ENCODE measurements around the gene ATF7.
A peak's percentile ranks its signal among the peaks of the same experiment; 100 is the strongest.

The ATF7 gene

DNA sequence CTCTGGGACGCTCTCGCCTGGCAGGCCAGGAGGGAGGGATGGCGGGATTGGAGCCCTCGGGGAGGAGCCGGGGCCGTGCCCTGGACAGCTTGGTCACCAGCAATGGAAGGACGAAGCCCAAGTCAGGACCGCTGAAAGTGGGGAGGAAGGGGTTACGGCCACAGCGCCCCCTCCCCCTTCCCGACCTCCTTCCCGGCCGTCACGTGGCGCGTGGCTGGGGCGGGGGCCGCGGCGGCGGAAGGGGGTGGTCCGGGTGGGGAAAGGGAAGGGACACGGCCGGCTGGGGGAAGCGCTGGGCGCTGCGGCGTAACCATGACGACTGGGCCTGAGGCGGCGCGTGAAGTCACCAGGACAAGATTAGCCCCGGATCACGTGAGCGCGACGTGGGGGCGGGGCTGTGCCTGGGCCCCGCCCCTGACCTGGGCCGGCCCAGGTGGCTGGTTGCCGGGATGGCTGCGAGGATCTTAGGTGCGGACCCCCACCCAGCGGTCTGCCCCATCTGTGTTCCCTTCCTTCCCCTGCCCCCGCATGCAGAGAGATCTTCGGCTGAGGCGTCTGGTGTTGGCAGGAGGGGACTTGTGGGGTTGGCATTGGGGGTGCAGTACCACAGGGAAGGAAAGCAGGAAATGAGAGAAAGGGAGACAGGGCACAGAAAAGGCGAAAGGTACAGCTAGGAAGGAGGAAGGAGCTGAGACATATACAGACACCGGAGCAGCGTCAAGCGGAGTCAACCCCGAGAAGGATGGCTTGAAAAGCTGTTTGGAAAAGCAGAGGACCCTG lies 133.2 kb downstream of the ATF7 start:
- Histone ChIP-seq H3K4me1 (ENCODE audit: control insufficient read depth in 5 of 5, insufficient read depth in 5 of 5, low read length in 5 of 5) (peaks cover 4 to 30% (median 22%) of the 10 kb centered on the region in 5 donors), H3K4me3 (ENCODE audit: low read depth in 1 of 5, low read length in 5 of 5) (peak overlapping the region; percentile 44 to 74 (median 64)), H3K27me3 (ENCODE audit: control insufficient read depth in 5 of 5, insufficient read depth in 4 of 5, low read length in 5 of 5) (no peaks in the 10 kb centered on the region), H3K9me3 (ENCODE audit: control insufficient read depth in 5 of 5, low read length in 5 of 5) (no peaks in the 10 kb centered on the region), H3K9ac (ENCODE audit: low read length in 5 of 5) (peak overlapping the region in 2 of 5 donors; percentile 59 to 68), H3K27ac (ENCODE audit: low read depth, low read length) (peak overlapping the region; percentile 52), H3K36me3 (ENCODE audit: control insufficient read depth in 5 of 5, insufficient read depth in 5 of 5, low read length in 5 of 5) (peaks cover 0 to 1% (median 0%) of the 10 kb centered on the region in 5 donors)

DNA sequence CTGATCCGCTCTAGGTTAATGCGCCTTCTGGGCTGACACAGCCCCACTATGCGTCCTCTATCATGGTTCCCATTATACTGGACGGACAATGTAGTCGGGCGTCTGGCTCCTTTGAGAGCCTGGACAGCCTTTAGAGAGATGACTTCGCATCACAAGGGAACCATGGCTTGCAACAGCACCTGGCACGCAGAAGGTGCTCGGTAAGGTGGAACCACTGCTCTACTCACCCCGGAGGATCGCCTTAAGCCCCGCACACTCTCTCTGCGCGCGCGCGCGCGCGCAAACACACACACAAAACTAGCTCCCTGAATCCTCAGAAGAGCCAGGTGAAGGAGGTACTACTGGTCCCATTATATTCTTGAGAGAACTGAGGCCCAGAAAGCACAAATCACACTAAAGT lies 134.0 kb downstream of the ATF7 start:
- Histone ChIP-seq H3K27me3 (ENCODE audit: control insufficient read depth in 5 of 5, insufficient read depth in 4 of 5, low read length in 5 of 5) (no peaks in the 10 kb centered on the region), H3K9ac (ENCODE audit: low read length in 5 of 5) (peak overlapping the region in 3 of 5 donors; percentile 10 to 59 (median 31)), H3K9me3 (ENCODE audit: control insufficient read depth in 5 of 5, low read length in 5 of 5) (no peaks in the 10 kb centered on the region), H3K36me3 (ENCODE audit: control insufficient read depth in 5 of 5, insufficient read depth in 5 of 5, low read length in 5 of 5) (peaks cover 0 to 8% (median 6%) of the 10 kb centered on the region in 5 donors), H3K4me1 (ENCODE audit: control insufficient read depth in 5 of 5, insufficient read depth in 5 of 5, low read length in 5 of 5) (peaks cover 4 to 30% (median 22%) of the 10 kb centered on the region in 5 donors), H3K27ac (ENCODE audit: low read depth, low read length) (no peak overlapping the region), H3K4me3 (ENCODE audit: low read depth in 1 of 5, low read length in 5 of 5) (peak overlapping the region; percentile 34 to 66 (median 55))

DNA sequence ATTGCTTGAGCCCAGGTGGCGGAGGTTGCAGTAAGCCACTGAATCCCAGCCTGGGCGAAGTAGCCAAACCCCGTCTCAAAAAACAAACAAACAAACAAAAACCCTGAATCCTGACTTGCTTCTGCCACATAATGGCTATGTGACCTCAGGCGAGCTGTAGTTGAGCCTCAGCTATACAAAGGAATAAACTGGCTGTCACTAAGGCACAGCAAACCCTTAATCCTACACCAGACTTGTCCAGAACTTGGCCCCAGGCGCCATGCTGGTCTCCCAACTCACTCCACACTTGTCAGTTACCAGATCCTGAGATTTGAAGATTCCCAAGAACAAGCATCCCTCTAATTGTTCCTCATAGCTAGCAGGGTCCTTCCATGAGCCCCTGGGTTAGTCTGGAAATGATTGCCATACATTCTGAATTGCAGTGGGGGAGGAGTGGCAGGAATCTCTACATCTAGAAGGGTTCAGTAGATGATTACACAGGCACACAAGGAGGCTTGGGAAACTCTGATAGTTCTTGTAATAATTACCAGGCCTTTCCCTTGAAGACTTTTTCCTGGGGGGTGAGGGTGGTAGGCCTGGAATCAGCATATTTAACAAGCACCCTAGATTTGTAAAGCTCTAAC lies 136.8 kb downstream of the ATF7 start:
- Histone ChIP-seq H3K36me3 (ENCODE audit: control insufficient read depth in 5 of 5, insufficient read depth in 5 of 5, low read length in 5 of 5) (peaks cover 0 to 36% (median 29%) of the 10 kb centered on the region in 5 donors), H3K9ac (ENCODE audit: low read length in 5 of 5) (no peak overlapping the region), H3K27me3 (ENCODE audit: control insufficient read depth in 5 of 5, insufficient read depth in 4 of 5, low read length in 5 of 5) (no peaks in the 10 kb centered on the region), H3K27ac (ENCODE audit: low read depth, low read length) (no peak overlapping the region), H3K9me3 (ENCODE audit: control insufficient read depth in 5 of 5, low read length in 5 of 5) (no peaks in the 10 kb centered on the region), H3K4me1 (ENCODE audit: control insufficient read depth in 5 of 5, insufficient read depth in 5 of 5, low read length in 5 of 5) (peaks cover 4 to 19% (median 16%) of the 10 kb centered on the region in 5 donors), H3K4me3 (ENCODE audit: low read depth in 1 of 5, low read length in 5 of 5) (no peak overlapping the region)

DNA sequence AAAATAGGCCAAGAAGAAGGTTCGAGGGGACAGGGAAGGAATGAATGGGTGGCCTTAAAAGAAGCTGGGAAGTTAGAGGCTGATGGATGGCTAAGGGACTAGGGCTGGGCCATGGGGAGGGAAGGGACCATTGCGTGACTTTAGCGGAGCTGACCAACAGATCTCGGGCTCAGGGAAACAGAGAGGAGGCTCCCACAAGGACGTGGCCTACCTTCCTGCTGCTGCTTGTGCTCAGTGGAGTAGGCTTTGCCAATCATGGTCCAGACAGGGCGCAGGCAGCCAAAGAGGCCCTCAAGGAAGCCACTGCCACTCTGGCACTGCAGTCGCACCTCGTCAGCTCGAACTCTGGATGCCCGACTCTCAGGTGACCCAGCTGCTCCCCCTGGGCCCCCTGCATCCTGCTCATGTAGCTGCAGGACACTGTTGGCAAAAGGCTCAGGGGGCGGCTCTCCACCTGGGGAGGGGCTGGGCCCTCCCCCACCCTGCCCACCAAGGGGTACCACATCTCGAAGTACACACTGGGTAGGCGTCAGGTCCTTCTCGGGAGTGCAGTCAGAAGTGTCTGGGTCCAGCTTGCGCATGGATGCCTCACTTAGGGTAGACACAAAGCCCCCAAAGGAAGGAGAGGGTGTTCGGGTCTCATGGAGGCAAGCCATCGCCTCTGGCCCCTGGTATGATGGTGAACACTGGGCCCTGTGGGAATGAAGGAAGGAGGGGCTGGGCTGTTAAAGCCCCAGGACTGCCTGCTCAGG lies 139.3 kb downstream of the ATF7 start:
- Histone ChIP-seq H3K9me3 (ENCODE audit: control insufficient read depth in 5 of 5, low read length in 5 of 5) (no peaks in the 10 kb centered on the region), H3K4me1 (ENCODE audit: control insufficient read depth in 5 of 5, insufficient read depth in 5 of 5, low read length in 5 of 5) (peaks cover 0 to 1% (median under 1%) of the 10 kb centered on the region in 5 donors), H3K27ac (ENCODE audit: low read depth, low read length) (no peak overlapping the region), H3K27me3 (ENCODE audit: control insufficient read depth in 5 of 5, insufficient read depth in 4 of 5, low read length in 5 of 5) (no peaks in the 10 kb centered on the region), H3K4me3 (ENCODE audit: low read depth in 1 of 5, low read length in 5 of 5) (no peak overlapping the region), H3K36me3 (ENCODE audit: control insufficient read depth in 5 of 5, insufficient read depth in 5 of 5, low read length in 5 of 5) (peaks cover 0 to 61% (median 53%) of the 10 kb centered on the region in 5 donors), H3K9ac (ENCODE audit: low read length in 5 of 5) (no peak overlapping the region)

DNA sequence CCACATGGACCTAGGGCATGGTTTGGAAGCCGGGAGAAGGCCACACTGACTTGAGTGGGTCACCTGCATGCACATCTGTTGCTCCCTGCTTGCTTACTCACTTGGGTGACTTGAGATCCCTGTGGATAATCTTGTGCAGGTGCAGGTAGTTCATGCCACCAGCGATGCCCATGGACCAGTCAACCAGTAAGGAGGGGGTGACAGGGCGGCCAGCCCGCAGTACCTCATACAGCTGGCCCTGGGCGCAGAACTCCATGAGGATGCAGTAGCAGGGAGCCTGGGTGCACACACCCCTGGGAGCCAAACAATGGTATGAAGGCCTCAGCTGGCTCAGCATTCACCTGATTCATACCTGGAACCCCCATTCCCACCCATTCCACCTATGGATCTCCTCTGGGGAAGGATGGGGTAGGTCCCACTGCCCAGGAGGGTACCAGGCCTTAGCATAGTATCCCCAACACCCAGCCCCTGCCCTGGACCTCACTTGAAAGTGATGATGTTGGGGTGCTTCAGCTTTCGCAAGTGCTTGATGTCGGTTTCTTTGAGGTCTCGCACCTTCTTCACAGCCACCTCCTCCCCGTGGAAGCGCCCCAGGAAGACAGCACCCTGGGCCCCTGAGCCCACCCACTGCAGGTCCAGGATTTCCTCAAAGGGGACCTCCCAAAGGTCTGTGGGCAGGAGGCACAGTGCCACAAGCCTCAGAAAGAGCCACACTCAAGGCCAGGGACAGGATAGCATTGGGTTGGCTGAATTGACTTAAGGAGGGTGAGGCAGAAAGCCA lies 140.0 kb downstream of the ATF7 start:
- Histone ChIP-seq H3K27ac (ENCODE audit: low read depth, low read length) (no peak overlapping the region), H3K9me3 (ENCODE audit: control insufficient read depth in 5 of 5, low read length in 5 of 5) (no peaks in the 10 kb centered on the region), H3K36me3 (ENCODE audit: control insufficient read depth in 5 of 5, insufficient read depth in 5 of 5, low read length in 5 of 5) (peaks cover 0 to 68% (median 58%) of the 10 kb centered on the region in 5 donors), H3K27me3 (ENCODE audit: control insufficient read depth in 5 of 5, insufficient read depth in 4 of 5, low read length in 5 of 5) (no peaks in the 10 kb centered on the region), H3K4me1 (ENCODE audit: control insufficient read depth in 5 of 5, insufficient read depth in 5 of 5, low read length in 5 of 5) (no peaks in the 10 kb centered on the region), H3K4me3 (ENCODE audit: low read depth in 1 of 5, low read length in 5 of 5) (no peak overlapping the region), H3K9ac (ENCODE audit: low read length in 5 of 5) (no peak overlapping the region)

DNA sequence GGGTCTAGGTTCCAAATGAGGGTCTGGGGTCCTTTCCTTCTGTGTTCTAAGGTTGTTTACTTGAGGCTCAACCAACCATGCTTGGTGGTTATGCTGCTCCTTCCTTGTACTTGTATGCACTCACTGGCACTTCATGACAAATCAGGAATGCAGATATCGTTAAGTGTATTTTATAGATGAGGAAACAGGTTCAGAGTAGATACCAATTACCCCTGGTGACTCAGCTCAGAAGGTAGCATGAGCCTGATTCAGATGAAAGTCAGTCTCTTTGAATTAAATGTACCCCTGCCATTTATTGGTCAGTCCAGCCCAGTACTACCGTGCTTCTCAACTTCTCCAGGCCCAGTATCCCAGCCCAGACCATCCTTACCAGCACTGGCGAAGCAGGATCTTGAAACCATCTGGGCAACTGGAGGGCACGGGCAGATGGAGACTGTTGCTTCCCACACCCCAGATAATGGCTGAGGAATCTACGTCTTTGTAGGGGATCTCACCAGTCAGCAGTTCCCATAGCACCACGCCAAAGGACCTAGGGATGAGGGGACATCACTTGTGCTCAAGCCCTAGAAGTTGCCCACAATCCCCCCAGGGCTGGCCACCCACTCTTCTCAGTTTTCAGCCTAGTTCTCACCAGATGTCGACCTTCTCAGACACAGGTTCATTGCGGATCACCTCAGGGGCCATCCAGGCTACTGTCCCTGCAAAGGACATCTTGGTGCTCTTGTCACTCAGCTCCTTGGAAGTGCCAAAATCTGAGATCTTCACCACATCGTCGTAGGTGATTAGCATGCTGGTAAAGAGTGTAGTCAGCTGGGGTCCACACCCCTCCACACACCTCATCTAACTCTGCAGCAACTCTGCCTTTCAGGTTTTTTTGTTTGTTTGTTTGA lies 141.3 kb downstream of the ATF7 start:
- H3K4me3 ChIP-seq (ENCODE audit: low read depth in 1 of 5, low read length in 5 of 5): no peak overlapping the region
- H3K9me3 ChIP-seq (ENCODE audit: control insufficient read depth in 5 of 5, low read length in 5 of 5): no peaks in the 10 kb centered on the region
- no peaks in the 10 kb centered on the region for H3K27me3 ChIP-seq (ENCODE audit: control insufficient read depth in 5 of 5, insufficient read depth in 4 of 5, low read length in 5 of 5)
- no peaks in the 10 kb centered on the region for H3K4me1 ChIP-seq (ENCODE audit: control insufficient read depth in 5 of 5, insufficient read depth in 5 of 5, low read length in 5 of 5)
- H3K27ac ChIP-seq (ENCODE audit: low read depth, low read length): no peak overlapping the region
- H3K9ac ChIP-seq (ENCODE audit: low read length in 5 of 5): no peak overlapping the region
- H3K36me3 ChIP-seq (ENCODE audit: control insufficient read depth in 5 of 5, insufficient read depth in 5 of 5, low read length in 5 of 5): peaks cover 4 to 77% (median 67%) of the 10 kb centered on the region in 5 donors

DNA sequence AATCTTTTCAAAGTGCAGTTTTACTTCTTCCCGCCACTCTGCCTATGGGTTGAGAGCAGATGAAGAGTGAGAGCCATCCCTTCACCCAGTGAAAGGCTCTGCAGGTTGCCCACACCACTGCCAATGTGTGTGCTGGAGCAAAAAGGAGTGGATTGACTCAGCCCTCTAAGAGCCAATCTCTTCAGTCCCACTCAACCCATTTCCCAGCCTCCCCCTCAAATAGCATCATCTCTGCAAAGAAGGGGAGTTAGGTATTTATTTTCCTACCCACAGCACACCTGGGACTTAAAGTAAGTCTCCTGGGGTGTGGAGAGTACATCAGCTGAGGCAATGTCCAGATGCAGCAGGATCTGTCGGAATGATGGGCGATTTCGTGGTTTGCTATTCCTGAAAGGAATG lies 142.2 kb downstream of the ATF7 start:
- peaks cover 11 to 86% (median 75%) of the 10 kb centered on the region in 5 donors for H3K36me3 ChIP-seq (ENCODE audit: control insufficient read depth in 5 of 5, insufficient read depth in 5 of 5, low read length in 5 of 5)
- H3K4me3 ChIP-seq (ENCODE audit: low read depth in 1 of 5, low read length in 5 of 5): no peak overlapping the region
- H3K9me3 ChIP-seq (ENCODE audit: control insufficient read depth in 5 of 5, low read length in 5 of 5): no peaks in the 10 kb centered on the region
- no peaks in the 10 kb centered on the region for H3K27me3 ChIP-seq (ENCODE audit: control insufficient read depth in 5 of 5, insufficient read depth in 4 of 5, low read length in 5 of 5)
- H3K9ac ChIP-seq (ENCODE audit: low read length in 5 of 5): no peak overlapping the region
- H3K4me1 ChIP-seq (ENCODE audit: control insufficient read depth in 5 of 5, insufficient read depth in 5 of 5, low read length in 5 of 5): no peaks in the 10 kb centered on the region
- no peak overlapping the region for H3K27ac ChIP-seq (ENCODE audit: low read depth, low read length)

DNA sequence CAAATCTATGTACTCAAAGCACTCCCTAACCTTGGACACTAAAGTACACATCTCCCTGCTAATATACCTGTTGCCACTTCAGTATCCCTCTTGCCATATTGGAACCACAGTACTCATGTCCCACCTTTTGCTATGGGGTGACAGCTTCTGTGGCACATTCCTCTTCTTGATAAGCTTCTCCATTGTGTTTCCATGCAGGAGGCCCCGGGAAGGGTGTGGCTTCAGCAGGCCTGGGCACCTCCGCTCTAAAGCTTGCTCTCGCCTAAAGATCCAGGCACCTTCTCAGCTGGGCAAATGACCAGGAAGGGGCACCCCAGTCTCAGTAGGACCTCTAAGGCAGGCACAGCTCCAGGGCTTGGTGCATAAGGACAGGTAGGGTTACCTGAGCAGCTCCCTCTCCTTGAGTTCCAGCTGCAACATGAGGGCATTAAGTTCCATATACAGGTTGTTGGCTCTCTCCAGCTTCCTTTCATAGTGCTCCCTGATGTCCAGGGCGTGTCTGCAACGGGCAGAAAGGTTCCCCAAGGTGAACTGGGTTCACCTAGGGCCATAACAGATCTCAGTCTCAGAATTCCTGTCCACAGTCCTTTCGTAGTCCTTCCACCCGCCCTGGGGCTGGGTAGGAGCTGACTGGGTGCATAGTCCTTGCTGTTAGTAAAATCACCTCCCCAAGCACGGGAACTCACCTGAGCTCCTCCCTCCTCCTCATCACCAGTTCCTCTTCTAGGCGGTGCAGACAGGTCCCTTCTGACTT lies 142.8 kb downstream of the ATF7 start:
- Histone ChIP-seq H3K9ac (ENCODE audit: low read length in 5 of 5) (no peak overlapping the region), H3K27ac (ENCODE audit: low read depth, low read length) (no peak overlapping the region), H3K36me3 (ENCODE audit: control insufficient read depth in 5 of 5, insufficient read depth in 5 of 5, low read length in 5 of 5) (peaks cover 14 to 92% (median 81%) of the 10 kb centered on the region in 5 donors), H3K9me3 (ENCODE audit: control insufficient read depth in 5 of 5, low read length in 5 of 5) (no peaks in the 10 kb centered on the region), H3K27me3 (ENCODE audit: control insufficient read depth in 5 of 5, insufficient read depth in 4 of 5, low read length in 5 of 5) (no peaks in the 10 kb centered on the region), H3K4me1 (ENCODE audit: control insufficient read depth in 5 of 5, insufficient read depth in 5 of 5, low read length in 5 of 5) (no peaks in the 10 kb centered on the region), H3K4me3 (ENCODE audit: low read depth in 1 of 5, low read length in 5 of 5) (no peak overlapping the region)
